ENCODE data around the gene FER1L5.

The FER1L5 gene

GRCh38 chr2:96751800-96752199, 109.2 kb downstream of the FER1L5 start:
- DNase-seq: no peak

GRCh38 chr2:96753661-96754282, 111.2 kb downstream of the FER1L5 start:
- DNase-seq: no peak

DNA sequence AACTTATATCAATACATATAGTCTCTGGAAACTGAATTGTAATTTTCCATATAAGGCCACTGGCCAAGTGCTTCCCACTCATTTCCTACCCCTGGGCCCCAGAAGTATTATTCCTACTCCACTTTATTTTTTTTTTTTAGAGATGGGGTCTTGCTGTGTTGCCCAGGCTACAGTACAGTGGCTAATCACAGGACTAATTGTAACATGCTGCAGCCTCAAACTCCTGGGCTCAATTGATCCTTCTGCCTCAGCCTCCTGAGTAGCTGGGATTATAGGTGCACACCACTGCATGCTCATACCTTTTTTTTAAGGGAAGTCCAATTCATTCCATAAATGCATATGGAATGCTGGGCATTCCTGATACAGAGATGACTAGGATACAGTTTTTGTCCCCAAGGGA, 111.8 kb downstream of the FER1L5 start:
- no peak for DNase-seq
